ENCODE results near the gene IL1RAPL2. TPM values are rescaled to one million over a fixed set of nuclear protein-coding genes. Genes with fewer than 3 reads are reported as not detected.
"Not testable (repeated sequence)": the region's sequence is repeated elsewhere in the genome, so short reads cannot be mapped to it uniquely, and the experiment has no call there.

IL1RAPL2 gene
- total RNA-seq, 2 experiments from 2014 or later: not detected

- H3K27ac Mint-ChIP-seq; H3K36me3 Mint-ChIP-seq; POLR2A ChIA-PET; H3K4me1 Mint-ChIP-seq (ENCODE audit: low read depth); DNase-seq; CTCF ChIA-PET; H3K27me3 Mint-ChIP-seq; intact Hi-C loops (cut with micrococcal nuclease); H3K9me3 Mint-ChIP-seq; H3K4me3 Mint-ChIP-seq: not testable (repeated sequence)
Observed at GRCh38 chrX:104914686-104915085, 348.7 kb downstream of the IL1RAPL2 start.

- no peaks in the 10 kb centered on the region for H3K9me3 Mint-ChIP-seq
- ChIA-PET POLR2A (no interaction called here), CTCF (no interaction called here)
- no peaks in the 10 kb centered on the region for H3K4me1 Mint-ChIP-seq (ENCODE audit: low read depth)
- intact Hi-C loops (cut with micrococcal nuclease): no loop called here
- H3K36me3 Mint-ChIP-seq: no peaks in the 10 kb centered on the region
- DNase-seq: no peak
- H3K27me3 Mint-ChIP-seq: no peaks in the 10 kb centered on the region
- no peak overlapping the region for H3K27ac Mint-ChIP-seq
- no peak overlapping the region for H3K4me3 Mint-ChIP-seq
Observed at GRCh38 chrX:104918122-104918521, 352.1 kb downstream of the IL1RAPL2 start.

GRCh38 chrX:104921584-104922205, 355.7 kb downstream of the IL1RAPL2 start:
- H3K36me3 Mint-ChIP-seq: no peaks in the 10 kb centered on the region
- no peak for DNase-seq
- POLR2A ChIA-PET: no interaction called here
- H3K9me3 Mint-ChIP-seq: no peaks in the 10 kb centered on the region
- no peaks in the 10 kb centered on the region for H3K27me3 Mint-ChIP-seq
- CTCF ChIA-PET: interaction anchor here (0.7 to 1.1 kb wide), 4 partner anchors 8 to 51 kb away, joined by 3 to 7 read pairs (median 3); no protein-coding TSS in a partner anchor
- intact Hi-C loops (cut with micrococcal nuclease): no loop called here
- no peak overlapping the region for H3K4me3 Mint-ChIP-seq
- no peaks in the 10 kb centered on the region for H3K4me1 Mint-ChIP-seq (ENCODE audit: low read depth)
- H3K27ac Mint-ChIP-seq: no peak overlapping the region

- POLR2A ChIA-PET: no interaction called here
- CTCF ChIA-PET: interaction anchor here (0.6 to 1.1 kb wide), 6 partner anchors 9 to 670 kb away, joined by 3 to 7 read pairs (median 3); no protein-coding TSS in a partner anchor
Observed at GRCh38 chrX:104922206-104922621, 356.2 kb downstream of the IL1RAPL2 start.

GRCh38 chrX:104929324-104929723, 363.3 kb downstream of the IL1RAPL2 start:
- DNase-seq: no peak
- Mint-ChIP-seq H3K36me3 (no peaks in the 10 kb centered on the region), H3K9me3 (no peaks in the 10 kb centered on the region), H3K4me1 (ENCODE audit: low read depth) (no peaks in the 10 kb centered on the region), H3K27me3 (no peaks in the 10 kb centered on the region), H3K27ac (no peak overlapping the region), H3K4me3 (no peak overlapping the region)
- intact Hi-C loops (cut with micrococcal nuclease): no loop called here
- CTCF ChIA-PET: interaction anchor here (1.3 kb wide), 1 partner anchor 8 kb away, joined by 3 read pairs; no protein-coding TSS in a partner anchor
- POLR2A ChIA-PET: no interaction called here

More at GRCh38 chrX:104922206-104922621, 356.2 kb downstream of the IL1RAPL2 start:
- Mint-ChIP-seq H3K9me3 (no peaks in the 10 kb centered on the region), H3K27me3 (no peaks in the 10 kb centered on the region), H3K27ac (no peak overlapping the region), H3K4me1 (ENCODE audit: low read depth) (no peaks in the 10 kb centered on the region), H3K4me3 (no peak overlapping the region), H3K36me3 (no peaks in the 10 kb centered on the region)
- DNase-seq: peak; percentile 63
- intact Hi-C loops (cut with micrococcal nuclease): no loop called here

- intact Hi-C loops (cut with micrococcal nuclease): no loop called here
- POLR2A ChIA-PET: no interaction called here
Observed at GRCh38 chrX:104935581-104935980, 369.6 kb downstream of the IL1RAPL2 start.

GRCh38 chrX:104953251-104953650, 387.3 kb downstream of the IL1RAPL2 start:
- Mint-ChIP-seq H3K4me3 (no peak overlapping the region), H3K27me3 (no peaks in the 10 kb centered on the region), H3K4me1 (ENCODE audit: low read depth) (no peaks in the 10 kb centered on the region), H3K27ac (no peak overlapping the region), H3K36me3 (no peaks in the 10 kb centered on the region), H3K9me3 (no peaks in the 10 kb centered on the region)
- ChIA-PET POLR2A (no interaction called here), CTCF (no interaction called here)
- intact Hi-C loops (cut with micrococcal nuclease): no loop called here
- no peak for DNase-seq

More at GRCh38 chrX:104935581-104935980, 369.6 kb downstream of the IL1RAPL2 start:
- no peaks in the 10 kb centered on the region for H3K27me3 Mint-ChIP-seq
- H3K9me3 Mint-ChIP-seq: no peaks in the 10 kb centered on the region
- H3K4me3 Mint-ChIP-seq: no peak overlapping the region
- CTCF ChIA-PET: no interaction called here
- H3K27ac Mint-ChIP-seq: no peak overlapping the region
- no peak for DNase-seq
- H3K36me3 Mint-ChIP-seq: no peaks in the 10 kb centered on the region
- no peaks in the 10 kb centered on the region for H3K4me1 Mint-ChIP-seq (ENCODE audit: low read depth)

- ChIA-PET POLR2A (no interaction called here), CTCF (no interaction called here)
- DNase-seq: no peak
- intact Hi-C loops (cut with micrococcal nuclease): no loop called here
- H3K4me1 Mint-ChIP-seq (ENCODE audit: low read depth): no peaks in the 10 kb centered on the region
- no peak overlapping the region for H3K27ac Mint-ChIP-seq
- no peaks in the 10 kb centered on the region for H3K36me3 Mint-ChIP-seq
- H3K27me3 Mint-ChIP-seq: no peaks in the 10 kb centered on the region
- H3K9me3 Mint-ChIP-seq: no peaks in the 10 kb centered on the region
- no peak overlapping the region for H3K4me3 Mint-ChIP-seq
Observed at GRCh38 chrX:104961926-104962325, 395.9 kb downstream of the IL1RAPL2 start.

GRCh38 chrX:104968241-104968640, 402.2 kb downstream of the IL1RAPL2 start:
- intact Hi-C loops (cut with micrococcal nuclease): no loop called here
- no peaks in the 10 kb centered on the region for H3K9me3 Mint-ChIP-seq
- H3K4me1 Mint-ChIP-seq (ENCODE audit: low read depth): no peaks in the 10 kb centered on the region
- H3K4me3 Mint-ChIP-seq: no peak overlapping the region
- H3K27ac Mint-ChIP-seq: no peak overlapping the region
- ChIA-PET CTCF (no interaction called here), POLR2A (no interaction called here)
- no peak for DNase-seq
- H3K36me3 Mint-ChIP-seq: no peaks in the 10 kb centered on the region
- no peaks in the 10 kb centered on the region for H3K27me3 Mint-ChIP-seq

- H3K4me3 Mint-ChIP-seq: no peak overlapping the region
- H3K27me3 Mint-ChIP-seq: no peaks in the 10 kb centered on the region
- intact Hi-C loops (cut with micrococcal nuclease): no loop called here
- H3K9me3 Mint-ChIP-seq: no peaks in the 10 kb centered on the region
- DNase-seq: no peak
- H3K36me3 Mint-ChIP-seq: no peaks in the 10 kb centered on the region
- ChIA-PET POLR2A (no interaction called here), CTCF (no interaction called here)
- no peak overlapping the region for H3K27ac Mint-ChIP-seq
- H3K4me1 Mint-ChIP-seq (ENCODE audit: low read depth): no peaks in the 10 kb centered on the region
Observed at GRCh38 chrX:104972737-104973136, 406.7 kb downstream of the IL1RAPL2 start.

- POLR2A ChIA-PET: no interaction called here
- Mint-ChIP-seq H3K9me3 (no peaks in the 10 kb centered on the region), H3K27me3 (no peaks in the 10 kb centered on the region), H3K4me3 (no peak overlapping the region), H3K4me1 (ENCODE audit: low read depth) (no peaks in the 10 kb centered on the region), H3K36me3 (no peaks in the 10 kb centered on the region), H3K27ac (no peak overlapping the region)
- intact Hi-C loops (cut with micrococcal nuclease): no loop called here
- no peak for DNase-seq
- CTCF ChIA-PET: no interaction called here
Observed at GRCh38 chrX:104987063-104987462, 421.1 kb downstream of the IL1RAPL2 start.

GRCh38 chrX:104988038-104988437, 422.0 kb downstream of the IL1RAPL2 start:
- Mint-ChIP-seq H3K9me3 (no peaks in the 10 kb centered on the region), H3K36me3 (no peaks in the 10 kb centered on the region), H3K27me3 (no peaks in the 10 kb centered on the region), H3K27ac (no peak overlapping the region), H3K4me1 (ENCODE audit: low read depth) (no peaks in the 10 kb centered on the region), H3K4me3 (no peak overlapping the region)
- DNase-seq: no peak
- POLR2A ChIA-PET: no interaction called here
- intact Hi-C loops (cut with micrococcal nuclease): no loop called here
- CTCF ChIA-PET: no interaction called here

- POLR2A ChIA-PET: no interaction called here
- no peak for DNase-seq
- Mint-ChIP-seq H3K27me3 (no peaks in the 10 kb centered on the region), H3K4me3 (no peak overlapping the region), H3K9me3 (no peaks in the 10 kb centered on the region), H3K27ac (no peak overlapping the region), H3K4me1 (ENCODE audit: low read depth) (no peaks in the 10 kb centered on the region), H3K36me3 (no peaks in the 10 kb centered on the region)
- intact Hi-C loops (cut with micrococcal nuclease): no loop called here
- CTCF ChIA-PET: no interaction called here
Observed at GRCh38 chrX:104995546-104995945, 429.5 kb downstream of the IL1RAPL2 start.

All from activated CD4-positive, alpha-beta memory T cell treated with anti-CD3 and anti-CD28 coated beads for 36 hours (primary cell).